KOPT-K1 (cell line): Measurements from ENCODE around the gene MRPL2.
"Not testable (repeated sequence)": the region's sequence is repeated elsewhere in the genome, so short reads cannot be mapped to it uniquely, and the experiment has no call there.

ENCODE experiments used
- H3K27ac ChIP-seq: fragments of 200-600 bp; sonication (generic); 2 replicates; pipeline ENCODE4 v1.5.1; 2016; ENCODE audit warnings: antibody characterized with exemption, mild to moderate bottlenecking, low read depth, low read length; ENCODE audit not compliant: poor library complexity, severe bottlenecking
- H3K36me3 ChIP-seq: fragments of 200-600 bp; sonication (generic); 2 replicates; pipeline ENCODE4 v1.5.1; 2017; ENCODE audit warnings: antibody characterized with exemption, mild to moderate bottlenecking, low read length, moderate library complexity; ENCODE audit not compliant: insufficient read depth
- H3K9me3 ChIP-seq: fragments of 200-600 bp; sonication (generic); 2 replicates; pipeline ENCODE4 v1.5.1; 2017; ENCODE audit warnings: antibody characterized with exemption, low read length, mild to moderate bottlenecking; ENCODE audit not compliant: insufficient read depth, poor library complexity, severe bottlenecking

MRPL2 gene

GRCh38 chr6:43090559-43090956 is 31.3 kb upstream of the MRPL2 start:
- H3K27ac ChIP-seq, result no peak overlapping the region
- no peaks in the 10 kb centered on the region for H3K9me3 ChIP-seq
- H3K36me3 ChIP-seq, result no peaks in the 10 kb centered on the region

- Histone ChIP-seq H3K36me3 (no peaks in the 10 kb centered on the region), H3K27ac (no peak overlapping the region), H3K9me3 (no peaks in the 10 kb centered on the region)
Observed at GRCh38 chr6:43089874-43090558, 30.8 kb upstream of the MRPL2 start.

GRCh38 chr6:43089467-43089866 is 30.2 kb upstream of the MRPL2 start:
- Histone ChIP-seq H3K27ac (no peak overlapping the region), H3K9me3 (no peaks in the 10 kb centered on the region), H3K36me3 (no peaks in the 10 kb centered on the region)

GRCh38 chr6:43088654-43089056 is 29.4 kb upstream of the MRPL2 start:
- Histone ChIP-seq H3K27ac (no peak overlapping the region), H3K9me3 (no peaks in the 10 kb centered on the region)

GRCh38 chr6:43086022-43086658 is 26.9 kb upstream of the MRPL2 start:
- no peaks in the 10 kb centered on the region for H3K36me3 ChIP-seq
- no peaks in the 10 kb centered on the region for H3K9me3 ChIP-seq
- H3K27ac ChIP-seq, result no peak overlapping the region

More at GRCh38 chr6:43088654-43089056, 29.4 kb upstream of the MRPL2 start:
- H3K36me3 ChIP-seq, result no peaks in the 10 kb centered on the region

GRCh38 chr6:43082806-43083655 is 23.8 kb upstream of the MRPL2 start:
- no peaks in the 10 kb centered on the region for H3K9me3 ChIP-seq
- H3K27ac ChIP-seq, result no peak overlapping the region
- no peaks in the 10 kb centered on the region for H3K36me3 ChIP-seq

- not testable (repeated sequence) for H3K27ac ChIP-seq, H3K36me3 ChIP-seq, H3K9me3 ChIP-seq
Observed at GRCh38 chr6:43081922-43082321, 22.7 kb upstream of the MRPL2 start.

- Histone ChIP-seq H3K36me3 (no peaks in the 10 kb centered on the region), H3K9me3 (no peaks in the 10 kb centered on the region), H3K27ac (no peak overlapping the region)
Observed at GRCh38 chr6:43081043-43081442, 21.8 kb upstream of the MRPL2 start.

GRCh38 chr6:43078691-43079090 is 19.5 kb upstream of the MRPL2 start:
- no peak overlapping the region for H3K27ac ChIP-seq
- no peaks in the 10 kb centered on the region for H3K36me3 ChIP-seq
- H3K9me3 ChIP-seq, result no peaks in the 10 kb centered on the region

GRCh38 chr6:43077981-43078511 is 18.8 kb upstream of the MRPL2 start:
- Histone ChIP-seq H3K36me3 (no peaks in the 10 kb centered on the region), H3K9me3 (no peaks in the 10 kb centered on the region), H3K27ac (no peak overlapping the region)

GRCh38 chr6:43077333-43077809 is 18.1 kb upstream of the MRPL2 start:
- Histone ChIP-seq H3K9me3 (no peaks in the 10 kb centered on the region), H3K27ac (peak overlapping the region; percentile 66), H3K36me3 (no peaks in the 10 kb centered on the region)

GRCh38 chr6:43076464-43077332 is 17.5 kb upstream of the MRPL2 start:
- peak overlapping the region; percentile 66 for H3K27ac ChIP-seq

GRCh38 chr6:43075670-43076463 is 16.6 kb upstream of the MRPL2 start, which contains the start of gene PTK7:
TSS of gene PTK7 (plus strand) at chr6:43076314. CDS start at chr6:43076489, 175 bp downstream.
- H3K36me3 ChIP-seq, result no peaks in the 10 kb centered on the region
- no peaks in the 10 kb centered on the region for H3K9me3 ChIP-seq
- peak within 1 kb of the TSS; percentile 66 for H3K27ac ChIP-seq

More at GRCh38 chr6:43076464-43077332, 17.5 kb upstream of the MRPL2 start:
- no peaks in the 10 kb centered on the region for H3K36me3 ChIP-seq
- no peaks in the 10 kb centered on the region for H3K9me3 ChIP-seq
